ENCODE measurements around the gene CORO6. TPM values are rescaled to one million over a fixed set of nuclear protein-coding genes. Genes with fewer than 3 reads are reported as not detected.

Gene CORO6
- total RNA-seq, 1 donor: 5.6 TPM

GRCh38 chr17:29611351-29612093 is 11.2 kb downstream of the CORO6 start:
- no peak for TF ChIP-seq CTCF (IDR thresholded peaks at IDR 0.05; ENCODE audit: insufficient read depth, low read depth, low read length)
- no peak for DNase-seq (ENCODE audit: low read depth)
- H3K4me3 ChIP-seq (ENCODE audit: low read depth, low read length): no peak overlapping the region

DNA sequence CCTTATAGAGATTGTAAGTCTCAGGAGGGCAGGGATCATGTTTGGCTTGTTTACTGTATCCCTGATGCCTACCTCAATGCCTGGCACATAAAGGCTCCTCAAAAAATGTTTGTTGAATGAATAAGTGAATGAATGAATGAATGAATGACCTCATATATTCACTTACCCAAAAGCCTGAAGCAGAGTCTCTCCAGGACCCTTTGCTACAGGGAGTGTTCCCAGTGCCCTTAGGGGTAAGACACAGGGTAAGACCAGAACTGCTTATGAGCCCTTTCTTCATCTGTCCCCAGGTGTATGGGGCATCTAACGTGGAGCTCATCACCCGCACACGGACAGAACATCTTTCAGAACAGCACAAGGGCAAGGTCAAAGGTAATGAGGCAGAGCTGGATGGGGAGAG is 12.3 kb downstream of the CORO6 start:
- no peak for DNase-seq (ENCODE audit: low read depth)
- H3K4me3 ChIP-seq (ENCODE audit: low read depth, low read length): no peak overlapping the region
- TF ChIP-seq CTCF (IDR thresholded peaks at IDR 0.05; ENCODE audit: insufficient read depth, low read depth, low read length): no peak

DNA sequence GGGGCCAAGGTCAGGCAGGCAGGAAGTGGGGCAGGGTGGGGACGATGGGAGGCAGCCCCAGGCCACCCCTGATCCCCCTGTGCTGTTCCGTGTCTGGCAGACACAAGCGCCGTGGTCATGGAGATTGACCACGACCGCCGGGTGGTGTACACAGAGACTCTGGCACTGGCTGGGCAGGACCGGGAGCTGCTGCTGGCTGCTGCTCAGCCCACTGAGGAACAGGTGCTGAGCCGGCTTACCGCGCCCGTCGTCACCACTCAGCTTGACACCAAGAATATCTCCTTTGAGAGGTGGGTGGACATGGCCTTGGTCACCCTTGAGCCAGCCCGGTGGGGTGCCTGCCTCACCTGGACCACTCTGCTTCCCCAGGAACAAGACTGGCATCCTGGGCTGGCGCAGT is 13.7 kb downstream of the CORO6 start:
- DNase-seq (ENCODE audit: low read depth): no peak
- TF ChIP-seq CTCF (IDR thresholded peaks at IDR 0.05; ENCODE audit: insufficient read depth, low read depth, low read length): no peak
- no peak overlapping the region for H3K4me3 ChIP-seq (ENCODE audit: low read depth, low read length)

- no peak overlapping the region for H3K4me3 ChIP-seq (ENCODE audit: low read depth, low read length)
- no peak for DNase-seq (ENCODE audit: low read depth)
- TF ChIP-seq CTCF (IDR thresholded peaks at IDR 0.05; ENCODE audit: insufficient read depth, low read depth, low read length): no peak
Observed at GRCh38 chr17:29607557-29608195, 15.0 kb downstream of the CORO6 start.

- no peak for TF ChIP-seq CTCF (IDR thresholded peaks at IDR 0.05; ENCODE audit: insufficient read depth, low read depth, low read length)
- H3K4me3 ChIP-seq (ENCODE audit: low read depth, low read length): no peak overlapping the region
- no peak for DNase-seq (ENCODE audit: low read depth)
Observed at GRCh38 chr17:29603109-29603674, 19.5 kb downstream of the CORO6 start.

GRCh38 chr17:29597361-29598172 is 25.1 kb downstream of the CORO6 start:
- TF ChIP-seq CTCF (IDR thresholded peaks at IDR 0.05; ENCODE audit: insufficient read depth, low read depth, low read length): no peak
- H3K4me3 ChIP-seq (ENCODE audit: low read depth, low read length): no peak overlapping the region
- DNase-seq (ENCODE audit: low read depth): no peak

All from fibroblast of villous mesenchyme (primary cell).